GM12878 (cell line): ENCODE data around the gene ZNF568. TPM values are rescaled to one million over a fixed set of nuclear protein-coding genes. Genes with fewer than 3 reads are reported as not detected.

Experiments
- CTCF ChIP-seq, 3 experiments: IDR thresholded peaks in 2 of 3; conservative IDR thresholded peaks in 1 of 3; 2 replicates each; pipeline ENCODE4 v1.5.1; 2011; ENCODE audit warnings: low read depth in 3 of 3, low read length in 3 of 3, mild to moderate bottlenecking in 3 of 3, control low read depth in 2 of 3, moderate library complexity in 2 of 3, inconsistent platforms in 1 of 3, mixed read lengths in 1 of 3; ENCODE audit not compliant: control insufficient read depth in 2 of 3, insufficient read depth in 1 of 3; ENCODE audit errors: extremely low read depth in 1 of 3
- FOXM1 ChIP-seq: IDR thresholded peaks from 2 replicates; pipeline ENCODE4 v1.6.1; 2012; ENCODE audit warnings: low read depth, mild to moderate bottlenecking, inconsistent platforms, low read length, moderate library complexity
- IKZF1 ChIP-seq: fragments of 450-650 bp; conservative IDR thresholded peaks from 2 replicates; pipeline ENCODE4 v1.6.1; 2017; ENCODE audit warnings: antibody characterized with exemption, mild to moderate bottlenecking
- NFYB ChIP-seq: IDR thresholded peaks from 2 replicates; pipeline ENCODE4 v1.6.1; 2011; ENCODE audit warnings: low read depth, mild to moderate bottlenecking, low read length, improper control_type of control experiment, moderate library complexity; ENCODE audit not compliant: insufficient read depth
- NRF1 ChIP-seq: conservative IDR thresholded peaks from 2 replicates; pipeline ENCODE4 v1.6.1; 2011; ENCODE audit warnings: mild to moderate bottlenecking, low read depth, low read length, improper control_type of control experiment
- RAD51 ChIP-seq: fragments of 450-650 bp; IDR thresholded peaks from 2 replicates; pipeline ENCODE4 v1.6.1; 2016; ENCODE audit warnings: moderate library complexity, mild to moderate bottlenecking, inconsistent platforms
- RUNX3 ChIP-seq: IDR thresholded peaks from 2 replicates; pipeline ENCODE4 v1.6.1; 2012; ENCODE audit warnings: low read length, inconsistent platforms
- ZNF217 ChIP-seq: fragments of 450-650 bp; IDR thresholded peaks from 2 replicates; pipeline ENCODE4 v1.6.1; 2017; ENCODE audit warnings: antibody characterized with exemption, mild to moderate bottlenecking
- ZNF687 ChIP-seq: fragments of 450-650 bp; IDR thresholded peaks from 2 replicates; pipeline ENCODE4 v1.6.1; 2017; ENCODE audit warnings: mild to moderate bottlenecking, moderate library complexity
- polyA plus RNA-seq, 11 experiments: library from polyadenylated mRNA; depleted of rRNA in 4 of 11; unstranded in 6 of 11; stranded (reverse) in 5 of 11; fragments of >200 nt; fragmentation: Nextera tagmentation in 4 of 11; fragmentation: Illumina TruSeq in 1 of 11; extraction: Ambion mirVana in 4 of 11; extraction: Trizol in 1 of 11; gene quantifications; 1 replicate in 1 of 11; 2 replicates in 10 of 11; pipeline versions ENCODE4 v1.2.1 to v1.2.3, GENCODE V29; 2011 to 2016; ENCODE audit warnings: inconsistent platforms in 2 of 11, missing spikeins in 2 of 11, low read depth in 1 of 11
- total RNA-seq, 4 experiments: library from RNA; depleted of rRNA in 3 of 4; stranded (reverse); fragments of >200 nt in 3 of 4; fragmentation: Illumina TruSeq in 1 of 4; extraction: Trizol in 1 of 4; gene quantifications; 2 replicates each; pipeline versions ENCODE4 v1.2.1 to v1.2.3, GENCODE V29; 2013 to 2021
- TF ChIP-seq, protein P1 (sequence below): fragments of 450-650 bp; IDR thresholded peaks from 2 replicates; pipeline ENCODE4 v1.6.1; 2016; ENCODE audit warnings: mild to moderate bottlenecking, moderate library complexity, borderline replicate concordance
- TF ChIP-seq, protein P2 (sequence below): fragments of 450-650 bp; IDR thresholded peaks from 2 replicates; pipeline ENCODE4 v1.6.1; 2017; ENCODE audit warnings: mild to moderate bottlenecking, moderate library complexity
- TF ChIP-seq, protein P3 (sequence below): IDR thresholded peaks from 2 replicates; pipeline ENCODE4 v1.6.1; 2012; ENCODE audit warnings: low read depth, low read length, improper control_type of control experiment

Gene ZNF568
- total and polyA plus RNA-seq, 10 of the 15 experiments (the other 5 are each of a cell fraction or from before 2014, with no cell fraction given): 0.16 to 0.77 (median 0.27) TPM

DNA sequence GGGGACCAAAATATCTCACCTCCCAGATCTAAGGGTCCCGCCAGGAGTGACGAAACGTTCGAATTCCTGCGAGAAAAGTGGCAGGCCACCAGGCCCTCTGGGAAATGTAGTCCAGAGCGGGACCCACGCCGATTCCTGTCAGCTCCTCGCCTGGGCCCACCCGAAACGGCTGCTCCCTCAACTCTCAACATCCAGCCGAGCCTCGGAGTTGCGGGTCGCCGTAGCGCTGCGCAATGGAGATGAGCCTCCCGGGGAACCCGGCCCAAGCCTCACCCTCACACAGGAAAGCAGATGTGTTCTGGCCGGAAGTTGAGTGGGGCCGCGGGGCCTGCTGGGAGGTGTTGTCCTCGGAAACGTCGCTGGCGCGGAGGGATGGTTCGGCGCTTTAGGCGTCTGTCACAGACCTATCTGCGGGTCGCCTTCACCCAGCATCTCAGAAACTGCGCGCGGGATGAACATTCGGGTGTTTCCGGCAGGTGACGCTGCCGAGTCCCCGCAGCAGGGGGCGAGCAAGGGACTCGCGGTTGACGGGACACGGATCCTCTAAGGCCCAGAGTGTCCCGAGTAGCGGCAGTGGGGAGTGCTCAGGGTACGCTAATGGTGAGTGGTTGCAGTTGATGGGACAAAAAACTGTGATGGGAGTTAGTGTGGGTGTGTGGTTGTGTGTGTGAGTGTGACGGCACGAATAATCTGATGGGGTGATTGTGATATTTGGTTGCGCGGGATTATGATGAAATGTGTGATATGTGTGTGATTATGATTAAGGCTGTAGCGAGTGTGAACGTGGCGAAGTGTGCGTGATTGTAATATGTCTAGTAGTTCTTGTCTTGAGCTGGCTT lies at the start of gene ZNF568, which contains the start of gene ZNF829 (continued):
- TF ChIP-seq ZNF687 (no peak), CTCF (IDR thresholded peaks at IDR 0.05 in 2 of 3, conservative IDR thresholded peaks at IDR 0.05 in 1 of 3; ENCODE audit: control insufficient read depth in 2 of 3, extremely low read depth in 1 of 3, insufficient read depth in 1 of 3, low read depth in 3 of 3, low read length in 3 of 3) (peak; percentile 34 to 64 (median 49); a peak in 5 of 6 replicates), NFYB (0 out of 2 replicates have a peak, but pooled peaks have one; percentile 17), FOXM1 (no peak), RUNX3 (peak; percentile 38; the same call in 1 of the 2 replicates), NRF1 (no peak), RAD51 (no peak), ZNF217 (no peak), IKZF1 (peak; percentile 50)
- TF ChIP-seq, protein P1, sequence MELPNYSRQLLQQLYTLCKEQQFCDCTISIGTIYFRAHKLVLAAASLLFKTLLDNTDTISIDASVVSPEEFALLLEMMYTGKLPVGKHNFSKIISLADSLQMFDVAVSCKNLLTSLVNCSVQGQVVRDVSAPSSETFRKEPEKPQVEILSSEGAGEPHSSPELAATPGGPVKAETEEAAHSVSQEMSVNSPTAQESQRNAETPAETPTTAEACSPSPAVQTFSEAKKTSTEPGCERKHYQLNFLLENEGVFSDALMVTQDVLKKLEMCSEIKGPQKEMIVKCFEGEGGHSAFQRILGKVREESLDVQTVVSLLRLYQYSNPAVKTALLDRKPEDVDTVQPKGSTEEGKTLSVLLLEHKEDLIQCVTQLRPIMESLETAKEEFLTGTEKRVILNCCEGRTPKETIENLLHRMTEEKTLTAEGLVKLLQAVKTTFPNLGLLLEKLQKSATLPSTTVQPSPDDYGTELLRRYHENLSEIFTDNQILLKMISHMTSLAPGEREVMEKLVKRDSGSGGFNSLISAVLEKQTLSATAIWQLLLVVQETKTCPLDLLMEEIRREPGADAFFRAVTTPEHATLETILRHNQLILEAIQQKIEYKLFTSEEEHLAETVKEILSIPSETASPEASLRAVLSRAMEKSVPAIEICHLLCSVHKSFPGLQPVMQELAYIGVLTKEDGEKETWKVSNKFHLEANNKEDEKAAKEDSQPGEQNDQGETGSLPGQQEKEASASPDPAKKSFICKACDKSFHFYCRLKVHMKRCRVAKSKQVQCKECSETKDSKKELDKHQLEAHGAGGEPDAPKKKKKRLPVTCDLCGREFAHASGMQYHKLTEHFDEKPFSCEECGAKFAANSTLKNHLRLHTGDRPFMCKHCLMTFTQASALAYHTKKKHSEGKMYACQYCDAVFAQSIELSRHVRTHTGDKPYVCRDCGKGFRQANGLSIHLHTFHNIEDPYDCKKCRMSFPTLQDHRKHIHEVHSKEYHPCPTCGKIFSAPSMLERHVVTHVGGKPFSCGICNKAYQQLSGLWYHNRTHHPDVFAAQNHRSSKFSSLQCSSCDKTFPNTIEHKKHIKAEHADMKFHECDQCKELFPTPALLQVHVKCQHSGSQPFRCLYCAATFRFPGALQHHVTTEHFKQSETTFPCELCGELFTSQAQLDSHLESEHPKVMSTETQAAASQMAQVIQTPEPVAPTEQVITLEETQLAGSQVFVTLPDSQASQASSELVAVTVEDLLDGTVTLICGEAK: peak; percentile 86
- TF ChIP-seq, protein P2, sequence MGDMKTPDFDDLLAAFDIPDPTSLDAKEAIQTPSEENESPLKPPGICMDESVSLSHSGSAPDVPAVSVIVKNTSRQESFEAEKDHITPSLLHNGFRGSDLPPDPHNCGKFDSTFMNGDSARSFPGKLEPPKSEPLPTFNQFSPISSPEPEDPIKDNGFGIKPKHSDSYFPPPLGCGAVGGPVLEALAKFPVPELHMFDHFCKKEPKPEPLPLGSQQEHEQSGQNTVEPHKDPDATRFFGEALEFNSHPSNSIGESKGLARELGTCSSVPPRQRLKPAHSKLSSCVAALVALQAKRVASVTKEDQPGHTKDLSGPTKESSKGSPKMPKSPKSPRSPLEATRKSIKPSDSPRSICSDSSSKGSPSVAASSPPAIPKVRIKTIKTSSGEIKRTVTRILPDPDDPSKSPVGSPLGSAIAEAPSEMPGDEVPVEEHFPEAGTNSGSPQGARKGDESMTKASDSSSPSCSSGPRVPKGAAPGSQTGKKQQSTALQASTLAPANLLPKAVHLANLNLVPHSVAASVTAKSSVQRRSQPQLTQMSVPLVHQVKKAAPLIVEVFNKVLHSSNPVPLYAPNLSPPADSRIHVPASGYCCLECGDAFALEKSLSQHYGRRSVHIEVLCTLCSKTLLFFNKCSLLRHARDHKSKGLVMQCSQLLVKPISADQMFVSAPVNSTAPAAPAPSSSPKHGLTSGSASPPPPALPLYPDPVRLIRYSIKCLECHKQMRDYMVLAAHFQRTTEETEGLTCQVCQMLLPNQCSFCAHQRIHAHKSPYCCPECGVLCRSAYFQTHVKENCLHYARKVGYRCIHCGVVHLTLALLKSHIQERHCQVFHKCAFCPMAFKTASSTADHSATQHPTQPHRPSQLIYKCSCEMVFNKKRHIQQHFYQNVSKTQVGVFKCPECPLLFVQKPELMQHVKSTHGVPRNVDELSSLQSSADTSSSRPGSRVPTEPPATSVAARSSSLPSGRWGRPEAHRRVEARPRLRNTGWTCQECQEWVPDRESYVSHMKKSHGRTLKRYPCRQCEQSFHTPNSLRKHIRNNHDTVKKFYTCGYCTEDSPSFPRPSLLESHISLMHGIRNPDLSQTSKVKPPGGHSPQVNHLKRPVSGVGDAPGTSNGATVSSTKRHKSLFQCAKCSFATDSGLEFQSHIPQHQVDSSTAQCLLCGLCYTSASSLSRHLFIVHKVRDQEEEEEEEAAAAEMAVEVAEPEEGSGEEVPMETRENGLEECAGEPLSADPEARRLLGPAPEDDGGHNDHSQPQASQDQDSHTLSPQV: no peak
- TF ChIP-seq, protein P3, sequence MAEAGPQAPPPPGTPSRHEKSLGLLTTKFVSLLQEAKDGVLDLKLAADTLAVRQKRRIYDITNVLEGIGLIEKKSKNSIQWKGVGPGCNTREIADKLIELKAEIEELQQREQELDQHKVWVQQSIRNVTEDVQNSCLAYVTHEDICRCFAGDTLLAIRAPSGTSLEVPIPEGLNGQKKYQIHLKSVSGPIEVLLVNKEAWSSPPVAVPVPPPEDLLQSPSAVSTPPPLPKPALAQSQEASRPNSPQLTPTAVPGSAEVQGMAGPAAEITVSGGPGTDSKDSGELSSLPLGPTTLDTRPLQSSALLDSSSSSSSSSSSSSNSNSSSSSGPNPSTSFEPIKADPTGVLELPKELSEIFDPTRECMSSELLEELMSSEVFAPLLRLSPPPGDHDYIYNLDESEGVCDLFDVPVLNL: 0 out of 2 replicates have a peak, but pooled peaks have one; percentile 23
